COLO668 (cell line): ENCODE measurements around the gene RPRM.
A peak's percentile ranks its signal among the peaks of the same experiment; 100 is the strongest.
"Not testable (repeated sequence)": the region's sequence is repeated elsewhere in the genome, so short reads cannot be mapped to it uniquely, and the experiment has no call there.

Experiments
- DNase-seq: peaks from one replicate; lab custom pipeline; 2025; ENCODE audit not compliant: unreplicated experiment; lab: John Stamatoyannopoulos, UW

The RPRM gene

GRCh38 chr2:153461453-153461852, 17.1 kb downstream of the RPRM start:
- no peak for DNase-seq

GRCh38 chr2:153455861-153456260, 22.7 kb downstream of the RPRM start:
- DNase-seq, result no peak

- no peak for DNase-seq
Measured at GRCh38 chr2:153455403-153455802, 23.2 kb downstream of the RPRM start.

- DNase-seq, result no peak
Measured at GRCh38 chr2:153451611-153452010, 27.0 kb downstream of the RPRM start.

GRCh38 chr2:153443106-153443505, 35.5 kb downstream of the RPRM start:
- no peak for DNase-seq

GRCh38 chr2:153442616-153443015, 35.9 kb downstream of the RPRM start:
- not testable (repeated sequence) for DNase-seq

GRCh38 chr2:153440090-153440489, 38.5 kb downstream of the RPRM start:
- DNase-seq, result not testable (repeated sequence)

- DNase-seq, result no peak
Measured at GRCh38 chr2:153433403-153433802, 45.2 kb downstream of the RPRM start.

GRCh38 chr2:153432381-153432780, 46.2 kb downstream of the RPRM start:
- DNase-seq, result peak; percentile 16

GRCh38 chr2:153431114-153431513, 47.4 kb downstream of the RPRM start:
- DNase-seq, result no peak
